MV-4-11 (cell line): ENCODE data around the gene OR6V1.

ENCODE experiments used
- DNase-seq: peaks from one replicate; lab custom pipeline; 2025; lab: John Stamatoyannopoulos, UW

The OR6V1 gene, protein sequence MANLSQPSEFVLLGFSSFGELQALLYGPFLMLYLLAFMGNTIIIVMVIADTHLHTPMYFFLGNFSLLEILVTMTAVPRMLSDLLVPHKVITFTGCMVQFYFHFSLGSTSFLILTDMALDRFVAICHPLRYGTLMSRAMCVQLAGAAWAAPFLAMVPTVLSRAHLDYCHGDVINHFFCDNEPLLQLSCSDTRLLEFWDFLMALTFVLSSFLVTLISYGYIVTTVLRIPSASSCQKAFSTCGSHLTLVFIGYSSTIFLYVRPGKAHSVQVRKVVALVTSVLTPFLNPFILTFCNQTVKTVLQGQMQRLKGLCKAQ

DNA sequence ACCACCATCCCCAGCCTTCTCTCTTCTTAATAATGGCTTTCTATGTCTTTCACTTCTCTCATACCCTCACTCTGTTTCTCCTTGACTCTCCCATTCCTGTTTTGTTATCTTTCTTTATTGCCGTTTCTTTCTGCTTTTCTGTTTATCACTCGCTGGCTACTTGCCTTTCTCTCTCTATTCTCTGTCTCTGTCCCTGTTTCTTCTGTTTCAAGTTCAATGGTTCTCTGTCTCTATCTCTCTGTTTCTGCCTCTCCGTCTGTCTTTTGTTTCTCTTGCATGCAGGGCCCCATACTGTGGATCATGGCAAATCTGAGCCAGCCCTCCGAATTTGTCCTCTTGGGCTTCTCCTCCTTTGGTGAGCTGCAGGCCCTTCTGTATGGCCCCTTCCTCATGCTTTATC, at the start of gene OR6V1:
OR6V1 (plus strand) TSS at position 301 of the 400 bp plus-strand sequence; CDS start at position 301, 0 bp downstream.
- no peak for DNase-seq

DNA sequence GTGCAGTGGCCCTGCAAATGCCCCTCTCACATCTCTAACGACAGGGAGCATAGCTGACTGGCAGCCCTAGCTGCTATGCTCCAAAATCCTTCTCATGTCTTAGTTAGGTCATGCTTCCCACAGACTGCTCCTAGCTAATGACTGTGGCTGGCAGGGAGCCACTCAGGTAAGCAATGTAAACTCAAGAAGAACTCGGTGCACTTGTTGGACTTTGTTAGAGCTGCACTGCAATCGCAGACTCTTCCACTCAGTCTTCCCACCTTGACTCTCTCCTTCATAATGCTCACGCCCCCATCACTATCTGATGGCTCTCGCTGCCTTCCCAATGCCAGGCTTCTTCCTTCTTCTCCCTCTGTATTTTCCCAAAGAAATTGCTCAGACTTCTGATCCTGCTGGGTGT, 49.2 kb upstream of the OR6V1 start:
- no peak for DNase-seq

DNA sequence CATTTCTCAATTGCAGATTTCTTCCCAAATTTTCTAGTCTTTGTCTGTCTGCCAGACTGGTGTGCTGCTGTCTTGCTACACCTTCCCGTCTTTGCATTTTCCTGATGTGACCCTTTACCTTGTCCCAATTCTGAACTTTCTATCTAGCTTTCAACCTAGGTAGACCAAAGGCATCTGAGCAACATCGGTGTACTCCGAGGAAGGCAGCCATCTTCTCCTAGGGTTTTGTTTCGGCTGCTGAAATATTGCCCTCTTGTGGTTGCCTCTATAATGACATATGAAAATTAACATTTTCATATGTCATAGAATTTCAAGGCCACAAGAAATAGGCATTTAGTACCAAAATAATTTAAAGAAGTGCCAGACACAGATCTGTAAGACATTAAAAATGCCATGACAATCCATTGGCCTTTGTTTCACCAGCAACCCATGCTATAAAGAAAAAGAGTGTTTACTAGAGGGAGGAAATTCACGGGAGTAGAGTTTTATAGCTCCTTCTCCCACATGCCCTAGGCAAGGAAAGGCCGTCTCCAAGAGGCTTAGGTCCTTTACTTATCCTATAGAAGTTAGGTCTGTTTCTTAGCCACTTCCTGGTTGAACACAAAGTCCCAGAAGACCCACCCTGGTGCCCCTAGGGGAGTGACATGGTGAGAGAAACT, 48.6 kb upstream of the OR6V1 start:
- DNase-seq: peak; percentile 58

DNA sequence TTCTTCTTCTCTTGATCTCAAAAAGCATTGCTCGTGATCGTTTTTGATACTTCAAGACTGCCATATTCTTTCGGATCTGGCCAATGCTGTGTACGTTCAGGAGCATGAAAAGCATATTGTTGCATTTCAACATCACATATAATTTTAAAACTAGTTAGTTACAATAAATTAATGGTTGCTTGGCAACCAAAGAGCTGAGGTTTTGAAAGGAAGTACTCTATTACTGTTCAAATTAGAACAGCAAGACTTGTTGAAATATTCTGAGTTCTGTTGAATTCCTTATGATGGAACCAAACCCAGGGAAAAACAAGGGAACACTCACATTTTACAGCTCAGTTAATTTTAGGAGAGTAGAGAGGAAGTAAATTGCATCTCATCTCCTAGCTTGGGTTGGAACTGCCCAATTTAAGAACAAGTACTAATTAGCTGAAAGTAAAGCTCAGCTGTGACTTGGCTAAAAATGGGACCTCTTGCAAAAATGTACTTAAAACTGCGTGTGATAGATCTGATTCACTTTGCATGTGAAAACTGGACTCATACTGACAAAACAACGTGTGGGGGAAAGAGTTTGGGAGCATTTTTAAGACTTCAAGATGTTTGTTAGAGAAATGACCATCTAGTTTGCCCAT, 46.4 kb upstream of the OR6V1 start:
- DNase-seq: no peak

DNA sequence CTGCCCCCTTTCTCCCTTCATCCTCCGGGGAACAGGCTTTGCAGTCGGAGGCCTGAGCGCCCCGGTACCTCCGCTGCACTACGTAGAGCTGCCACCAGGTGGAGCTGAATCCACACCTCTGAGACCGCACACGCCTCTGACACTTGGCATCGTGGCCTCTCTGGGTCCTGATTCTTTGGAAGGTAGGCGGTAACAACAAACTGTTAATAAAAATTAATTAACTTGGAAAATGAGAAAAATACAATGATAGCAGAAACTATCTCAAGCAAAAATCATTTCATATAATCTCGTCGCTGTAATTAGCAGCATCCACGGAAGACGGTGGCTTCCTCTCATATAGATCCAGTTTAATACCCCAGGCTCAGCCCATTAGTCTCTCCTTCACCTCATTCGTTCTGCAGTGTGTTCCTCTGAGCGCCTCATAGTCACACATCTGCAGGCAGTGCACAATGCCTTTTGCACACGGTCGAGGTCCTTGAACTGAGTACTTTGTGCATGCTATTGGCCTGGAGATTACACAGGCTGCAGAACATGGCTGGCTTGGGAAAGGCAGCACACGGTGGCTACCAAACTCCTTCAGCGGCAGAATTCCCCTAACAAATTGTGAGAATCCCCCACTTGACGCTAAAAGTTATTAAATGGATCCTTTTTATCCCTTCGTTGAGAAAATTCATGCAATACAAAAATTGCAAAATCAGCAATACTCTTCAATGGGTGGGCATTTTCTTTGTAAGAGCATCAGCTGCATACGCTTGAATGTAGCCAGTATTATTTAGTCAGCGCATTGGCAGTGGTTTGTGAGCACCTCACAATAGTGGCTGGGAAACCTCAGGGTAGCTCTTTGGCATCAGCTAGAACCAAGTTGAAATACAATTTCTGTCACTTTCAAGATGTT, 43.9 kb upstream of the OR6V1 start:
- peak; percentile 63 for DNase-seq

DNA sequence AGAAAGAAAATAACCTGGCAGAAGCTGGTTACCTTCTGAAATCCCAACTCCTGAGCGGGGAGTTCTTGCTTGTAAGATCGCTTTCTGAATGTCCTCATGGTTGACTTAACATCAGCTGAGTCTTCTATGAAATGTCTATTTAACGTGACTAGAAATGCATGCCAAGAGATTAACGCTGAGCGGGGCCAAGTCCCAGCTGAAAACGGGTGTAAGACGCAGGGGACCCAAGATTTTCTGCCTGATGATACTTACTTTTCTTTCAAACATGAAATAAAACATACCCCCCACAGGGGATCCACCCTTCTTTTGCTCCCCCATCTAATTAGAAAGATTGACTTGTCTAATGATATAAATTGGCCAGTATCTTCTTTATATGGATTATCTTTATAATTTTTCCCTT, 40.1 kb upstream of the OR6V1 start:
- no peak for DNase-seq

DNA sequence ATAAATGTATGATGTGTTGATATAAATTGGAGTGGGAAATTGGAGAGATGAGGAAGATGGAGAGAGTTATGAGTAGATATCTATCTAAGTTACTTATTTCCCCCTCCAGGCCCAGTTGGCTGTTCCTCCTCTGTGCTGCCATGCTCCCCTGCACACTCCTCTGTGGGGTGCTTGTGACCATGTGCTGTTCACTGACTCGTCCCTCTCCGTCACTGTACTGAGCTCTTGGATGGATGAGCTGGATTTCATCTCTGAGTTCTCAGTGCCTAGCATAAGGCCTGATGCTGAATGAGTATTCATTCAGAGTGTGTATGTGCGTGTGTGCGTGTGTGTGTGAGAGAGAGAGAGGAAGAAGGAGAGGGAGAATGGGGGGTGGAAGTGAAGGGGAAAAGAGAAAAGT, 39.7 kb upstream of the OR6V1 start:
- no peak for DNase-seq

DNA sequence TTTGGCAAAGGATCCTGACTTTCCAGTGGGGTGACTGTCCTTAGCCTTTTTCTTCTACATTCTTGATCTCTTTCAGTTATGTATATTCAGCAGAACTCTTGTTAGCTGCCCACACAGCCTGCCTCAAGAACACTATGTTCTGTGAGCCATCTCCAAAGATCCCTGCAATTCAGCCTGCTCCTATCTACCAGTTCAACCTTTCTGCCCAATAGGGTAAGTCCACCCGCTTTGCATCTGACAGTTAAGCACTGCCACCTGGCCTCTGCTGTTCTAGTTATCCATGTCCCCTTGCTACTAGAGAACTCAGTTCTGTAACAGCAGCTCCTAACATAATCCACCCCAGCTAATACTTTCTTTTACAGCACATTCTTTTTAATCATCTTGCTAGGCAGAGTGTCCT, 38.7 kb upstream of the OR6V1 start:
- no peak for DNase-seq

DNA sequence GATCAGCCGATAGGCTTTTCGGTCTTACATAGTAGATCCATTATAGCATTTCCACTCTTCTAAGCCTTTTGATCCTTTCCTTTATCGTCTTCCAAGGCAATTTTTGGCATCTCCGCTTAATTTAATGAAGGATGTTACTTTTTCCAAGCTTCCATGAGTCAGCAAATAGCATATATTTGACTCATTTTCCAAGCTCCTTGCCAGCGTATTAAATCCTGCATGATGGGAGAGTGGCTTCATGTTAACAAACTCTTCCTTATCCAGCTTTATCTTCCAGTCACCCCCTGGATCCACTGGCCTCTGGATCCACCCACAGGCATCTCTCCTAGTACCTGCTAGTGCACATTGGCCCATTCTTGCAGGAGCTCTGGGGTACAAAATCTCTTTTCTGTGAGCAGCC, 38.2 kb upstream of the OR6V1 start:
- DNase-seq: no peak

DNA sequence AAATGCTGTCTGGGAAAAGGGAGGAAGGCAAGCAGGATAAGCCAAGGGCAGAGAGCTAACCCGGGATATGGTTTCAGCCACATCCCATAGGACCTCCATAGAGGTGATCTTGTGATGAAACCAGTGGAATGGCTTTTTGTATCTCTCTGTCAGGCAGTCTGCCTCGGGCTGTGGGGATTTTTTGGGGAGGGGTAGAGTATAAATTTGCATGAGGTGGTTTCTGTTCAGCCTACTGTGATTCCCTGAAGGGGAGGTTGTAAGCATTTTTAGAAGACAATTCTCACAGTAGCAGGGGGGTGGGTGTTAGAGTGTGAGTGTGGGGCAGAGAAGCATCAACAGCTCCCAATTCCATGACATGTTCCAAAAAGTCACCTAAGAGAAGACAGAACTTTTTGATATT, 37.1 kb upstream of the OR6V1 start:
- DNase-seq: no peak

DNA sequence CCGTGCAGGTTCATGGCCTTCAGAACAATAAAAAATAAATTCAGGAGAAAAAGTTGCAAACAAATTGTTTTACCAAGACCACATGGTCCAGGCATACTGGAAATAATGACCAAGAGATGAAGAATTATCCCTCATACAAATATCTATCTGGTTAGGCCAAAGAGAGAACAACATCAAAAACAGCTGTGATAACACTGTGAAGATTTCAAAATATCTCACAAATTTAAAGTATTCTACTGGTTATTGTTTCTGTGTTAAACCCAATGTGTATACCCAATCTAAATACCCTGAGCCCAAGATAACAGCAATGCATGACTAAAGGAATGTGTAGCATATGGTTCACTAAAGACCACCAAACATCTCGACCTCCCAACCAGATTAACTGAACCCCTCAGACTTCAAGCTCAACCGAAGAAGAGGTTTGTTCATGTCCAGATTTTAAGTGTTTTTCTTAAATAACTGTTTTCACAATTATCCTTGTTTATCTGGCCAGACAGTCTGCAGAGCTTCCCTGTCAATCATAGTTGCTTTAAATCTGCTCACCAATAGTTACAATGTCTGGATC, 36.1 kb upstream of the OR6V1 start:
- DNase-seq: no peak

DNA sequence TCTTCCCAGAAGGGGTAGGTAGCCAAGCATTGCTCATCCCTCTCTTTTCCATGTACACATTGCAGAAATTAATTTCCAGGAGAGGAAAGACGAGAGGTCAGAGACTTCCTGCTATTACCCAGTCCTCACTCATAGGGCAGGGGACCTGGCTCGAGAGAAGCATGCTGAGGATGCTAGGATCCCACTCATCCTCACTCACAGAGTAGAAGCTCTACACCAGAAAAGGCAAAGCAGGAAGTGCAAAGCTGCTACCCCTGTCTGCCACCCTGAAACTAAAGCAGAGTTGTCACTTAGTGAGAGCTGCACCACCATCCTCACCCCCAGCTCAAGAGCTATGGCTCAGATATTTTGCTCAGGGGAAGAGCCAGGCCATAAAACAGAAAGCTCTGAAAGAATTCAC, 35.1 kb upstream of the OR6V1 start:
- no peak for DNase-seq

DNA sequence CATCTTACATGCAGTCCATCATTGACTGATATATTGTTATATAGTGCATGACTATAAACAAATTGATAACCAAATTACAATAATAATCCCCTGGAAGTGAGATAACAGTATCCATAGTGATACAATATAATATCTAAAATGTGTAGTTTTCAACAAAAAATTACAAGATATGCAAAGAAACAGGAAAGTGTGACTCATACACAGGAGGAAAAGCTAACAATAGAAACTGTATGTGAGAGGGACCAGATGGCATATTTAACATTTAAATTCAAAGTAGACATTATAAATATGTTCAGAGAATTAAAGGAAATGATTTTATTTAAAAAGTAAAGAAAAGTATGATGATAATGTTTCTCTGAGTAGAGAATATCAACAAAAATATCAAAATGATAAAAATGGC, 33.2 kb upstream of the OR6V1 start:
- peak; percentile 3 for DNase-seq

DNA sequence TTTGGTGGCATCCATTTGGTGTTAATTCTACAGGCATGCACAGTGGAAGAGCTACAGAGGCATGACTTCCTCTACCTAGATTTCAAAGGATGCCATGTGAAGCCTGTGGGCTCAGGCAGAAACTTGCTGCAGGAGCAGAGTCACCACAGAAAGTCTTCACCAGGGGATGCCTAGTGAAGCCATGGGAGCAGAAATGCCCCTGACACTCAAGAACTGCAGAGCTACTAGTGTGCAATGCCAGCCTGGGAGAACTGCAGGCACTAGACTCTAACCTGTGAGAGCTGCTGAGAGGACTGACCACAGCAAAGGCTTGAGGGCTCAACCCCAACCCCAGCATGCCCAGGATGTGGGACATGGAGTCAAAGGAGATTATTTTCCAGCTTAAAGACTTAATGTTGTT, 29.1 kb upstream of the OR6V1 start:
- no peak for DNase-seq

DNA sequence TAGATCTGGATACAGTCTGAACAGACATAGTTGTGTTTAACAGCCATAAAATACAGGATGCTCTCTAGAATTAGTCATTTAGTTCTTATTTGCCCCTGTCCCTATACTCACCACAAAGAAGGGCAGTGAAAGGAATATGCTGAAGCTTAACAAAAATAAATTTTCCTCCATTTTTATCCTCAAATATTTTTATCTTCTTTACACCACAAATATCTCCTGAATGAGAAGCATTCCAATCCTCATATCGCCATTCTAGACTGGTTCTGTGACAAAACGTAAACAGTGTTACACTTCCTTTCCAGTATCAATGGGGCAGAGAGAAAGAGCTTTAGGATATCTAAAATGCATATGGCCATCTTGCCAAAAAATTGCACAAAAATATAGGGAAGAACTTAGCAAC, 26.8 kb upstream of the OR6V1 start:
- DNase-seq: no peak

DNA sequence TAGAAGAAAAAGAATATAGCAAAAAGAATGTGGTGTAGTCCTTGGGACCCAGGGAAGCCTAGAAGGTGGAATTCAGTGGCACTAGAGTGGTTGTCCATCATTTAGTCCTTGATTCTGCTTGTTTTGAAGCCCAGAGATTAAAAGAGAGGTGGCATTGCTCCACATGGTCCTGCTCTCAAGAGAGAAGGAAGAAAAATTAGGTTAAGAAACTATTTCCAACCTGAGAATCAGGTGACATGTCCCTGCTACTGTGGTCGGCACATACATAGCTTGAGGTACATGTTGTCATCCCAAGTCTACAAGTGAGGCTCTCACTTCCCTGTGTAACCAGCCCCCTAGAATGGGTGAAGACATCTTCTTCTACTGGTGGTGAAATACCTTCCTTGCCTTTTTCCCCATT, 25.1 kb upstream of the OR6V1 start, which contains the start of gene OR9A2:
OR9A2 (minus strand) TSS at position 101 of the 400 bp plus-strand sequence; CDS start at position 101, 0 bp downstream.
- DNase-seq: no peak

DNA sequence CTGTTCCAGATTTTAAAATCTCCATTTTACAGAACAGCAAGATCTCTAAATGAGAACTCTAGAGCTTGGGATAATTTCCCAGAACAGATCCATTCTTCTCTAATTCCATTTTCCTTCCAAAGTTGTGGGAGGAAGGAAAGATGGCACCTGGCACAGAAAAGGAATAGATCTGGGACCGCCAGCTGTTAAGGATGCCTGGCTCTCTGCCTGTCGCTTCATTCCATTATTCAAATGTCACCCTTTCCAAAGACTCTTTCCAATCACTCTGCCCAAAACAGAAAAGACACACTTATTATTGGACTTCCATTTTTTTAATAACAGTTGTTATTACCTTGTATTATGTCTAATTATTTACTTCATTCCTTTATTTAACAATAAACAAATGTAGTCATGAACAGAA, 24.5 kb upstream of the OR6V1 start:
- no peak for DNase-seq

DNA sequence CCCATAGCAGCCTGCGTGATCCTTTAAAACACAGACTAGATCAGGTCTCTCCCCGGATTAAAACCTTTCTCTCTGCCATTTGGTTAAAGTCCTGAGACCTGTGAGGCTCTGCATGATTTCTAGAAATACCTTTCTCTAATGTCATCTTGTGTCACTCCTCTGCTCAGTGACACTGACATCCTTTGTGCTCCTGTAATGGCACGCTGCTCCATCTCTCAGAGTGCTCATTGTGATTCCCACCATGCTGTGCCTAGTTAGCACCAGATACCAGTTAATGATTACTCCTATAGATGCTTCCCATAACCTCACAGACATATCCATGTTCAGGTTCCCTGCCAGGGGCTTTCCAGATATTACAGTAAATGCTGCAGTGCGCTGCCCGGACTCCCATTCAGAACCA, 13.5 kb upstream of the OR6V1 start:
- DNase-seq: no peak

DNA sequence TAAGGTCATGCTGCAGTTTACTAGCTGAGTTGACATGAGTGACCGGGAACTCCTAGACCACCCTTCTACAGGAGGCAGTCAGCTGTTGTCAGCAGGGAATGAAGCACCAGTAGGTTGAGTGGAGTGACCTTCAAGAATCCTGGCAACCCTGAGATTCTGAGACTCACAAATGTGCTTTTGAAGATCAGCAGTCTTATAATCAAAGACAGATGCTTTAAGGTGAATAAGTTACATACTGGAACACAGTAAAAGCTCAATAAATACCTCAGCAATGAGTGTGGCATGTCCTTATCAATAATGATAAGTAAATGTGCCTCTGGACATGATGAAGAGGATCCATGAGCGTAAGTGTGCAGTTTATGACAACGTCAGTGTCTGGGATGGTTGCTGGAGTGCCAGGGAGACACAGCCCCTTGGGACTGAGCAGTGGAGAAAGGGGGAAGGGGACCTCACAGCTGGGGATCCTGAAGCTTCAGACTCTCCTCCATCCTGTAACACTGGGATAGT, 11.9 kb upstream of the OR6V1 start:
- no peak for DNase-seq

DNA sequence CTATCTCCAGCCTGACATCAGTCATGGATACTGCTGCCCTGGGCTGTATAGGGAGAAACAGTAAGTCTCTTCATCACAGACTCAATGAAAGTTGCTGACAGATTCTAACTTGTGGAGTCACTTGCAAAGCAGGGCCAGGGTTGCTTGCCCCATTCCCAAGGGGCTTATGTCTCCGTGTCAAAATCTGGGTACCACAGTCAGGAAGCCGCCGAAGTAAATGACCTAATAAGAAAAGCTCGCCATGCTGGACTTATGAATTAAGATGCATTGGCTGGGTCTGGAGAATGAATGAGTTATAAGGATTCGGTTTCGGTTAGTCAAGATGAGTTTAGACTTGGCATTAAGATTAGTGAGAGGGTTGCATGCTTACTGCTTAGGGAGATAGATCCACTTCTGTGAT, 10.8 kb upstream of the OR6V1 start:
- no peak for DNase-seq

DNA sequence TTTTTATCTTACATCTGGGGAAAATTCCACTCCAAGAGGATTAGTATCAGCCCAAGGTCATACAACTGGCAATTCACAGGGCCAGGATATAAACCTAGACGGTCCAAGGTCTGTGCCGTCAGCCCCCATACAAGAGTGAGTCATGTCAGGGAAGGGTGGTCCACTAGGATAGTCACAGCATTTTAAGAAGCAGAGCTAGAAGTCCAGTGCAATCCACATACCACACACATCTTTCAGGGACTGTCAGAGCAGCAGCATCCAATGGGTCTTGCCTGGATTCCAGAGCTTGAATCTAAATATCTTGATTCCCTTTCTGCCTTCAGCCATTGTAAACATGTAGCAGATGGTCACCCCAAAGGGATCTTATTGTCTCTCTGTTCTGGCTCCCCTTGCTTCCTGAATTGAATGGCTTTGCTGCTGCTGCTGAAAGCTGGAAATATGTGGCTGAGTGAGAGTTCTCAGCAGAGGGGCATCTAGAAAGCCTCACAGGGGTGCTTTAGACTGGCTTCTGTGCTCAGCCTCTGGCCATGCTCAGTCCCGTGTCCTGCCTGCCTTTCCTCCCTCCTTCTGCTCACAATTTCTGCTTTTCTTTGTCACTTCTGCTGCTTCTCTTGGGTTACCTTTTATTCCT, 9.9 kb upstream of the OR6V1 start:
- no peak for DNase-seq
